Heart right ventricle (tissue), 16 donors: ENCODE data around the gene FGFR4. TPM values are rescaled to one million over a fixed set of nuclear protein-coding genes. Genes with fewer than 3 reads are reported as not detected.

ENCODE experiments used
- ATAC-seq, 8 donors: fragments of 200-7000 bp; cut with Tn5 transposase; one replicate each; pipeline ENCODE4 v1.9.1; 2020; ENCODE audit warnings: mild to moderate bottlenecking in 8 of 8, moderate library complexity in 8 of 8, moderate number of reproducible peaks in 1 of 8
- DNase-seq, 2 donors: peaks; one replicate each; pipeline ENCODE4 v3.0.0-alpha.2; 2020
- H3K27ac ChIP-seq, 10 donors: fragments of 200-600 bp; sonication (generic) in 2 of 10; one replicate each; pipeline versions ENCODE4 v1.5.0 to v1.8.0; 2020 to 2022; ENCODE audit warnings: mild to moderate bottlenecking in 3 of 10
- H3K27me3 ChIP-seq, 7 donors: fragments of 200-600 bp; one replicate each; pipeline ENCODE4 v1.8.0; 2021 to 2022; ENCODE audit warnings: mild to moderate bottlenecking in 2 of 7
- H3K36me3 ChIP-seq, 9 donors: fragments of 200-600 bp; sonication (generic) in 1 of 9; one replicate each; pipeline versions ENCODE4 v1.5.0 to v1.8.0; 2020 to 2022; ENCODE audit warnings: mild to moderate bottlenecking in 2 of 9
- H3K4me1 ChIP-seq, 9 donors: fragments of 200-600 bp; sonication (generic) in 1 of 9; one replicate each; pipeline versions ENCODE4 v1.5.0 to v1.8.0; 2020 to 2022; ENCODE audit warnings: mild to moderate bottlenecking in 4 of 9
- H3K4me3 ChIP-seq, 10 donors: fragments of 200-600 bp; sonication (generic) in 2 of 10; one replicate each; pipeline versions ENCODE4 v1.5.0 to v1.8.0; 2020 to 2022; ENCODE audit warnings: mild to moderate bottlenecking in 7 of 10, moderate library complexity in 2 of 10
- H3K9me3 ChIP-seq, 11 donors: fragments of 200-600 bp in 10 of 11; sonication (generic) in 2 of 11; one replicate each; pipeline versions ENCODE4 v1.5.0 to v1.8.0; 2013 to 2022; ENCODE audit warnings: mild to moderate bottlenecking in 2 of 11, control low read depth in 1 of 11, moderate library complexity in 1 of 11
- CTCF ChIP-seq, 9 donors: fragments of 200-600 bp; sonication (generic) in 2 of 9; IDR thresholded peaks; one replicate each; pipeline versions ENCODE4 v1.5.0 to v1.8.0; 2021 to 2022; ENCODE audit warnings: antibody characterized with exemption in 9 of 9, mild to moderate bottlenecking in 5 of 9, moderate library complexity in 1 of 9
- WGBS, 2 donors: extraction: QIAGEN DNeasy Blood & Tissue Kit; methylation state at CpG; one replicate each; pipeline ENCODE4 v1.1.7; 2013; ENCODE audit warnings: inconsistent platforms in 1 of 2; 5-methylcytosine and 5-hydroxymethylcytosine counted together
- intact Hi-C, 10 donors: fragments of 100-400 bp; cut with DNase I; formaldehyde crosslinking; loops; one replicate each; pipeline versions ENCODE4 v1.11.1 to v1.14.2; 2022
- polyA plus RNA-seq, 2 donors: library from polyadenylated mRNA; stranded (reverse); fragments of 200-250 nt; gene quantifications; one replicate each; pipeline ENCODE4 v1.2.3, GENCODE V29; 2013
- total RNA-seq, 10 donors: library from RNA; stranded (reverse); fragmentation: NEBNext Ultra II Directional in 3 of 10; extraction: Animal tissue kit (Norgen Biotek cat#: 25700) in 3 of 10; gene quantifications; one replicate each; pipeline versions ENCODE4 v1.2.1 to v1.2.4, GENCODE V29; 2021 to 2023
- donor health status: Arrhythmogenic right ventricular cardiomyopathy.
- donor health status: ischemic (EF 13 %, LVEDD 7.1; RV severe dilation, severe dysfunction).
- donor health status: healthy with polysubstance abuse.
- donor health status: DM: no; HTN: yes; CAD: no.
- donor health status: DM: no; HTN: no; CAD: no.
- donor health status: ischemic (EF 25% LVEDD 6.9; RV normal size, moderate dysfunction).
- donor health status: ischemic (EF 25% LVEDD 5.7; RV mildly dilated, moderate dysfunction).
- donor health status: healthy.
- donor health status: DM: yes; HTN: yes; CAD: no.
- donor health status: Ischemic cardiomyopathy.
- donor health status: ischemic (EF 35%, LVEDD 5.7; RV mildly dilated, moderate dysfunction).
- donor health status: nonischemic (EF 11% LVEDD 7.7; RV severe dilation, severe dysfunction).
- donor health status: DM: yes; HTN: yes; CAD: no.
- donor health status: PGD.
- donor health status: ischemic (EF 29% LVEDD 5.4; RV normal size, mild dysfunction).
- donor health status: nonischemic (EF 23%, LVEDD 6.1; RV moderate dilation, normal function).

FGFR4 gene
- total and polyA plus RNA-seq, 12 donors, result 0.25 to 2.7 (median 0.53) TPM; not detected in 1

- no peaks in the 10 kb centered on the region for H3K36me3 ChIP-seq
- intact Hi-C loops, result loop anchor here (2.0 to 10.0 kb wide), 15 partner anchors 41 to 456 kb away; partner anchors contain the start of genes PRELID1 (in 5 of the 10), RAB24 (in 5 of the 10) and SLC34A1 (in 1 of the 10)
- peak; percentile 95 to 100 (median 99) for TF ChIP-seq CTCF (IDR thresholded peaks at IDR 0.05)
- no peaks in the 10 kb centered on the region for H3K9me3 ChIP-seq
- peaks cover 0 to 40% (median 16%) of the 10 kb centered on the region in 9 donors for H3K4me1 ChIP-seq
- H3K4me3 ChIP-seq, result peak overlapping the region in 5 of 10 donors; percentile 27 to 36 (median 31)
- WGBS, 2 donors, result 16% methylated on average over 14 of the region's 14 CpGs
- no peaks in the 10 kb centered on the region for H3K27me3 ChIP-seq
- peak; percentile 71 to 79 for DNase-seq
- H3K27ac ChIP-seq, result peak overlapping the region in 8 of 10 donors; percentile 58 to 81 (median 64)
- ATAC-seq, result peak; percentile 16 to 69 (median 52)
These were observed 27.1 kb downstream of the FGFR4 start for GRCh38 chr5:177113566-177114424.

- Histone ChIP-seq H3K9me3 (no peaks in the 10 kb centered on the region), H3K4me1 (peaks cover 0 to 32% (median 16%) of the 10 kb centered on the region in 9 donors), H3K27me3 (no peaks in the 10 kb centered on the region), H3K27ac (peak overlapping the region in 9 of 10 donors; percentile 30 to 73 (median 65)), H3K4me3 (peak overlapping the region in 9 of 10 donors; percentile 10 to 47 (median 37)), H3K36me3 (no peaks in the 10 kb centered on the region)
- WGBS, 2 donors, result 19 to 21% methylated on average over 49 of the region's 49 CpGs
- ATAC-seq, result peak; percentile 94 to 98 (median 96)
- DNase-seq, result peak; percentile 91
- intact Hi-C loops, result loop anchor here in 7 of 10 donors (5.0 to 10.0 kb wide), 8 partner anchors 118 to 338 kb away; partner anchors contain the start of genes PRELID1 (in 5 of the 7), RAB24 (in 5 of the 7) and SLC34A1 (in 1 of the 7)
- no peak for TF ChIP-seq CTCF (IDR thresholded peaks at IDR 0.05)
These were observed 30.1 kb downstream of the FGFR4 start for GRCh38 chr5:177116631-177117373.

GRCh38 chr5:177117441-177118045 is 30.8 kb downstream of the FGFR4 start:
- H3K27me3 ChIP-seq, result no peaks in the 10 kb centered on the region
- no peak for TF ChIP-seq CTCF (IDR thresholded peaks at IDR 0.05)
- peaks cover 0 to 31% (median 16%) of the 10 kb centered on the region in 9 donors for H3K4me1 ChIP-seq
- intact Hi-C loops, result loop anchor here in 7 of 10 donors (5.0 to 10.0 kb wide), 8 partner anchors 117 to 337 kb away; partner anchors contain the start of genes PRELID1 (in 5 of the 7), RAB24 (in 5 of the 7) and SLC34A1 (in 1 of the 7)
- ATAC-seq (no peak), DNase-seq (no peak)
- H3K9me3 ChIP-seq, result no peaks in the 10 kb centered on the region
- H3K4me3 ChIP-seq, result peak overlapping the region in 1 of 10 donors; percentile 39
- no peaks in the 10 kb centered on the region for H3K36me3 ChIP-seq
- 98% methylated on average over 30 of the region's 30 CpGs for WGBS, 2 donors
- peak overlapping the region in 5 of 10 donors; percentile 21 to 72 (median 69) for H3K27ac ChIP-seq
